ENCODE data around the gene UBASH3B. TPM values are rescaled to one million over a fixed set of nuclear protein-coding genes. Genes with fewer than 3 reads are reported as not detected.

The UBASH3B gene
- total RNA-seq, 1 experiment from 2014 or later = 8.0 TPM

DNA sequence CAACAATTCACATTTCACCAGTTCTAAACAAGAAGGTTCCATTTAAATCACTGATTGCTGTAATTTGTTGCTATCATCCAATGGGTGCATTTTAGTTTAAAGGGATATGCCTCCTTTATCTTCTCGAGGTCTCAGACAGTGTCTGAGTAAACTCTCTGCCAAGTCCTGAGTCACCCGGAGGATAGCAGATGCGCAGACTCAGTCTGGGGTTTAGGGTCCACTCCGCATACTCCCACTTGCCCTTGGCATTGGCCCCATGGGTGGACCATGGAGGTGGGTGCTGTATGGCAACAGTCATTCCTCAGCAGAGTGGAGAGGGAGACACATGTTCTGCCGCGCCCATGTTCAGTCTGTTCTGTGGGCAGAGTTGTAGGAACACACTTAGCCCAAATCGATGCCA lies 117.4 kb downstream of the UBASH3B start:
- H3K4me1 Mint-ChIP-seq = peaks cover 4 to 6% of the 10 kb centered on the region in 2 experiments
- no peak overlapping the region for H3K18ac ChIP-seq (ENCODE audit: insufficient read length, low read depth, low read length)
- no peak overlapping the region for H3K4me2 ChIP-seq (ENCODE audit: insufficient read depth, insufficient read length, low read length)
- no peaks in the 10 kb centered on the region for H3K79me2 ChIP-seq (ENCODE audit: insufficient read depth, low read length)
- no peaks in the 10 kb centered on the region for H3K23me2 ChIP-seq (ENCODE audit: insufficient read length, low read depth, low read length, poor library complexity, severe bottlenecking)
- DNase-seq = no peak
- H4K8ac ChIP-seq (replicated peaks; ENCODE audit: insufficient read length, low read depth, low read length) = no peak overlapping the region
- H2AK5ac ChIP-seq (ENCODE audit: insufficient read length, low read length) = no peak overlapping the region
- no CpG with 5 or more reads among the region's 7 CpGs for WGBS (ENCODE audit: extremely low coverage, insufficient read length, low lambda C conversion rate)
- H3K4me3 Mint-ChIP-seq = no peak overlapping the region
- no peak overlapping the region for H2BK15ac ChIP-seq (ENCODE audit: low read depth, low read length)
- no peak overlapping the region for H4K91ac ChIP-seq (ENCODE audit: insufficient read length, low read depth, low read length)
- no peak overlapping the region for H4K5ac ChIP-seq (ENCODE audit: insufficient read length, low read depth, low read length)
- no peak overlapping the region for H3T11ph ChIP-seq (ENCODE audit: low read length)
- no peak overlapping the region for H3K23ac ChIP-seq (ENCODE audit: insufficient read length, low read depth, low read length)
- no peaks in the 10 kb centered on the region for H3K4me1 ChIP-seq (ENCODE audit: insufficient read depth, low read length)
- no peak overlapping the region for H3K4ac ChIP-seq (ENCODE audit: low read depth, low read length)
- H2BK20ac ChIP-seq (ENCODE audit: low read depth, low read length, poor library complexity, severe bottlenecking) = no peak overlapping the region
- H3K36me3 Mint-ChIP-seq (ENCODE audit: insufficient read depth in 1 of 3, low read depth in 3 of 3) = no peaks in the 10 kb centered on the region; a peak in 1 of 7 replicates
- H2BK12ac ChIP-seq (ENCODE audit: insufficient read length, low read depth, low read length) = no peak overlapping the region
- no peak overlapping the region for H3K27ac Mint-ChIP-seq
- no peak overlapping the region for H3K27ac ChIP-seq (ENCODE audit: insufficient read length, low read depth, low read length)
- H3K56ac ChIP-seq (ENCODE audit: insufficient read length, low read depth, low read length) = no peak overlapping the region
- H2BK5ac ChIP-seq (ENCODE audit: insufficient read length, low read length) = no peak overlapping the region
- H3K9me3 Mint-ChIP-seq = no peaks in the 10 kb centered on the region
- no peak overlapping the region for H2BK120ac ChIP-seq (ENCODE audit: low read depth, low read length, poor library complexity, severe bottlenecking)
- no peaks in the 10 kb centered on the region for H4K20me1 ChIP-seq (ENCODE audit: control insufficient read depth, insufficient read depth, insufficient read length)
- peaks cover 3% of the 10 kb centered on the region; the same call in 1 of the 2 replicates for H3K27me3 Mint-ChIP-seq (ENCODE audit: low read depth)
- TF ChIP-seq, protein P1, sequence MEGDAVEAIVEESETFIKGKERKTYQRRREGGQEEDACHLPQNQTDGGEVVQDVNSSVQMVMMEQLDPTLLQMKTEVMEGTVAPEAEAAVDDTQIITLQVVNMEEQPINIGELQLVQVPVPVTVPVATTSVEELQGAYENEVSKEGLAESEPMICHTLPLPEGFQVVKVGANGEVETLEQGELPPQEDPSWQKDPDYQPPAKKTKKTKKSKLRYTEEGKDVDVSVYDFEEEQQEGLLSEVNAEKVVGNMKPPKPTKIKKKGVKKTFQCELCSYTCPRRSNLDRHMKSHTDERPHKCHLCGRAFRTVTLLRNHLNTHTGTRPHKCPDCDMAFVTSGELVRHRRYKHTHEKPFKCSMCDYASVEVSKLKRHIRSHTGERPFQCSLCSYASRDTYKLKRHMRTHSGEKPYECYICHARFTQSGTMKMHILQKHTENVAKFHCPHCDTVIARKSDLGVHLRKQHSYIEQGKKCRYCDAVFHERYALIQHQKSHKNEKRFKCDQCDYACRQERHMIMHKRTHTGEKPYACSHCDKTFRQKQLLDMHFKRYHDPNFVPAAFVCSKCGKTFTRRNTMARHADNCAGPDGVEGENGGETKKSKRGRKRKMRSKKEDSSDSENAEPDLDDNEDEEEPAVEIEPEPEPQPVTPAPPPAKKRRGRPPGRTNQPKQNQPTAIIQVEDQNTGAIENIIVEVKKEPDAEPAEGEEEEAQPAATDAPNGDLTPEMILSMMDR (conservative IDR thresholded peaks at IDR 0.05) = no peak
- no peak overlapping the region for H3K14ac ChIP-seq (ENCODE audit: insufficient read depth, low read length)
- H3K27me3 ChIP-seq (ENCODE audit: insufficient read depth, low read length) = no peaks in the 10 kb centered on the region
- no peak overlapping the region for H2AFZ ChIP-seq (ENCODE audit: low read length)
- no peaks in the 10 kb centered on the region for H3K79me1 ChIP-seq (ENCODE audit: insufficient read depth, low read depth, low read length, poor library complexity, severe bottlenecking)
- no peaks in the 10 kb centered on the region for H3K9me3 ChIP-seq (ENCODE audit: control insufficient read depth, low read depth, low read length)
- no peak overlapping the region for H3K9ac ChIP-seq (ENCODE audit: extremely low read depth, insufficient read length, low read length)
